ENCODE data around the gene ZSWIM5.
A peak's percentile ranks its signal among the peaks of the same experiment; 100 is the strongest.
"Not testable (repeated sequence)": the region's sequence is repeated elsewhere in the genome, so short reads cannot be mapped to it uniquely, and the experiment has no call there.

ZSWIM5 gene

GRCh38 chr1:45205011-45205909 is 1.1 kb downstream of the ZSWIM5 start:
- peak in 42 of 56 donors; percentile 4 to 64 (median 40) for DNase-seq

DNA sequence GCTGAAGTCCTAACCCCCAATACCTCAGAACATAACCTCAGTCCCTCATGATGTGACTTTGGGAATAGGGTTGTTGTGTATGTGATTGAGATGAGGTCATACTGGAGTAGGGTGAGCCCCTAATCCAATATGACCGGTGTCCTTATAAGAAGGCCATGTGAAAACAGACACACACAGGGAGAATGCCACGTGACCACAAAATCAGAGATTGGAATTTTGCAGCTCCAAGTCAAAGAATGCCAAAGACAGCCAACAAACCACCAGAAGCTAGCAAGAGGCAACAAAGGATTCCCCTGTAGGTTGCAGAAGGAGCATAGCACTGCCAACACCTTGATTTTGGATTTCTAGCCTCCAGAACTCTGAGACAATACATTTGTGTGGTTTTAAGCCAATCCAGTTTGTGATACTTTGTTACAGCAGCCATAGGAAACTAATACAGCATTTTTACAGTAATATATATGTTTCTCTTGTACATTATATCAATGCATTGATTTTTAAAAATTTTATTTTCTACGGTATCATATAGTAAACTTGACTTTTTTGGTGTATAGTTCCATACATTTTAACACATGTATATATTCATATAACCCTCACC is 5.4 kb downstream of the ZSWIM5 start:
- DNase-seq: no peak

- no peak for DNase-seq
Observed at GRCh38 chr1:45200435-45200834, 6.0 kb downstream of the ZSWIM5 start.

DNA sequence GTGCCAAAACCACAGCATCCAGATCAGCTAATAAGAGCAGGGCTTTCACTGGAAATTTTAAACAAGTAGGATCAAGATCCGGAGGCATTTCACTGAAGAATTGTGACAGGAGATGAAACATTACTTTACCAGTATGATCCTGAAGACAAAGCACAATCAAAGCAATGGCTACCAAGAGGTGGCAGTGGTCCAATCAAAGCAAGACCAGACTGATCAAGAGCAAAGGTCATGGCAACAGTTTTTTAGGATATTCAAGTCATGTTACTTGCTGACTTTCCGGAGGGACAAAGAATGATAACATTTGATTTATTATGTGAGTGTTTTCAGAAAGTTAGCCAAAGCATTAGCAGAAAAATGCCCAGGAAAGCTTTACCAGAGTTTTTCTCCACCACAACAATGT is 8.2 kb downstream of the ZSWIM5 start:
- no peak for DNase-seq

DNA sequence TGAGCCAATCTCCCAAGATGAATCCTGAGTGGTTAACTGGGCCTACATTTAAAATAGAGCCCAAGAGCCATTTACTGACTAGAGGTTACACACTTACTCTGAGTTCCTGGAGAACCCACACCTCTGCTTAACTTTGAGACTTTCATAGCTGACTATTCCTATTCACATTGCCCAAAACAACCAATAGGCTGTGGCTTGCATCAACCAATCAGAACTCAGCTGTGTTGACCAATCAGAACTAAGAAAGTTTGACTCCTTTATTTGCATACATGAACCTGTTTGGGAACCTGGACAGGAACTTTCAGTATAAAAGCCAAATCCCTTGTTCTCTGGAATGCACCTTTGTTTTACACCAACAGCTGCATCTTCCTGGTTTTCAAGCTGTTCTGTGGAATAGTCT is 9.5 kb downstream of the ZSWIM5 start:
- no peak for DNase-seq

DNA sequence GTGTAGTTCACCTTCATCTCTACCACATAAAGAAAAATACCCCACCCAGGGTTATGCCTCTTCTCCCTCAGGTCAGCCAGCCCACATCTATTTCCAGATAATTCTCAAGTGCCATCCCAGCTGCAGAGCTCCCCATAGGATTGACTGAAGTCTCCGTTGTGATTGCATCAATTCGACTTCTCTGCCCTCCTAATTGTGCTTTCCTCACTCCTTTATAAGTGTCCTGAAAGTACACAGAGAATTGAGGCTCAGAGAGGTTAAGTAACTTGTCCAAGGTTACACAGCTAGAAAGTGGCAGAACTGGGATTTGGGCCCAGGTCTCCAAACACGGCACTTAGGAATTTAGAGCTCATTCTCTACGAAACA is 15.0 kb downstream of the ZSWIM5 start:
- DNase-seq: no peak

DNA sequence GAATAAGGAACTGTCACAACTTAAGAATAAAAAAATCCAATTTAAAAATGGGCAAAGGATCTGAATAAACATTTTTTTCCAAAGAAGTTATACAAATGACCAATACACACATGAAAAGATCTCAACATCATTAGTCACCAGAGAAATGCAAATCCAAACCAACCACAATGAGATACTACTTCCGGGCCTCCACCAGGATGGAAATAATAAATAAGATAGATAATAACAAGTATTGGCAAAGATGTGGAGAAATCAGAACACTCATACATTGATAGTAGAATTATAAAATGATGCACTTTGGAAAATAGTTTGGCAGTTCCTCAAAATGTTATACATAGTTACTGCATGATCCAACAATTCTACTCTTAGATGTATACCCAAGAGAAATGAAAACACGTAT is 18.7 kb downstream of the ZSWIM5 start:
- DNase-seq: no peak

- DNase-seq: not testable (repeated sequence)
Observed at GRCh38 chr1:45179918-45180519, 26.4 kb downstream of the ZSWIM5 start.

DNA sequence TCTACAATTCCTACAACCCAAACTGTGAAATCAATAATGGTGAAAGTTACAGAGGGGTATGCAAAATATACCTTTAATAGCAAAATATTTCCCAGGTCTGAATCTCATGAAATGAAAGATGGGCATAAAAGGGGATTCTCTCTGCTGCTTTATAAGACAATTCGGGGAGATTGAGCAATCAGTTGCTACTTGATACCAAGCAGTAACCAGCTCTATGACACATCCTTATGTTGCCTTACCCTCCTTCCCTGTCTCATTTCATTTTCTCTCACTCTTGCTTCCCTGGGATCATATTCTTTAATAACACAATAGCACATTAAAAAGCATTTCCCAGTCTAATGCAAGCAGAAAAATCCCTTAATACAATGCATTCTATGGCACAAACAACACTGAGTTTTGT is 29.0 kb downstream of the ZSWIM5 start:
- DNase-seq: no peak

GRCh38 chr1:45172764-45173163 is 33.6 kb downstream of the ZSWIM5 start:
- DNase-seq: no peak

DNA sequence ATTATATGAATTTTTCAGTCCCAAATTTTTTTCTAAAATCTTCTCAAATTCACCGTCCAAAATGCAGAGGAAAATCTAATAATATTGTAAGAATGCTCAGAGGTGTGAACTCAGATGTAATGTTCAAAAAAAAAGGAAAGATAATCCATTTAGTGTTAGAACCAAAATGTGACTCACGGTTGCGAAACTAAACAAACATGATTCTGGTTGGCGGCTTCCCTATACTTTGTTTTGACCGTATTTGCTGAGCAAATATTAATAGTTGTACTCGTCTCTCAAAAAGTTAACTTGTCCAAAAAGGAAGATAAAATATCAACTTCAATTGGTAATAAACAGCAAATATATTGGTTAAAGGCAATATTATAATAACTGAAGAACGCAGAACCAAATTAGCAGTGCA is 34.4 kb downstream of the ZSWIM5 start:
- DNase-seq: no peak

- DNase-seq: no peak
Observed at GRCh38 chr1:45171575-45171974, 34.8 kb downstream of the ZSWIM5 start.

GRCh38 chr1:45170151-45170742 is 36.2 kb downstream of the ZSWIM5 start:
- DNase-seq: no peak

- DNase-seq: not testable (repeated sequence)
Observed at GRCh38 chr1:45167947-45168346, 38.5 kb downstream of the ZSWIM5 start.

GRCh38 chr1:45164307-45164706 is 42.1 kb downstream of the ZSWIM5 start:
- DNase-seq: not testable (repeated sequence)

- DNase-seq: not testable (repeated sequence)
Observed at GRCh38 chr1:45163111-45163510, 43.3 kb downstream of the ZSWIM5 start.

DNA sequence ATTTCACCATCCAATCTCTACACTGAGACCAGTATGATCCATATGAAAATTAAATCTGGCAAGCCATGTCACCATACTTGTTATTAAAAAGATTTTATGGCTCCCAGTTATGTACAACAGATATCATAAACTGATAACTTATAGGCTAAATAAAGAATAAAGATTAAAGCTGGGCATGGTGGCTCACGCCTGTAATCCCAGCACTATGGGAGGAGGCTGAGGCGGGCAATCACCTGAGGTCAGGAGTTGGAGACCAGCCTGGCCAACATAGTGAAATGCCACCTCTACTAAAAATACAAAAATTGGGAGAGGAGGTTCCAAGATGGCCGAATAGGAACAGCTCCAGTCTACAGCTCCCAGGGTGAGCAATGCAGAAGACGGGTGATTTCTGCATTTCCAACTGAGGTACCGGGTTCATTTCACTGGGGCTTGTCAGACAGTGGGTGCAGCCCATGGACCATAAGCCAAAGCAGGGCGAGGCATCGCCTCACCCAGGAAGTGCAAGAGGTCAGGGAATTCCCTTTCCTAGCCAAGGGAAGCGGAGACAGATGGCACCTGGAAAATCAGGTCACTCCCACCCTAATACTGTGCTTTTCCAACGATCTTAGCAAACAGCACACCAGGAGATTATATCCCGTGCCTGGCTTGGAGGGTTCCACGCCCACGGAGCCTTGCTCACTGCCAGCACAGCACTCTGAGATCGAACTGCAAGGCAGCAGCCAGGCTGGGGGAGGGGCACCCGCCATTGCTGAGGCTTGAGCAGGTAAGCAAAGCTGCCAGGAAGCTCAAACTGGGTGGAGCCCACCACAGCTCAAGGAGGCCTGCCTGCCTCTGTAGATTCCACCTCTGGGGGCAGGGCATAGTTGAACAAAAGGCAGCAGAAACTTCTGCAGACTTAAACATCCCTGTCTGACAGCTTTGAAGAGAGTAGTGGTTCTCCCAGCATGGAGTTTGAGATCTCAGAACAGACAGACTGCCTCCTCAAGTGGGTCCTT is 44.1 kb downstream of the ZSWIM5 start:
- not testable (repeated sequence) for DNase-seq

DNA sequence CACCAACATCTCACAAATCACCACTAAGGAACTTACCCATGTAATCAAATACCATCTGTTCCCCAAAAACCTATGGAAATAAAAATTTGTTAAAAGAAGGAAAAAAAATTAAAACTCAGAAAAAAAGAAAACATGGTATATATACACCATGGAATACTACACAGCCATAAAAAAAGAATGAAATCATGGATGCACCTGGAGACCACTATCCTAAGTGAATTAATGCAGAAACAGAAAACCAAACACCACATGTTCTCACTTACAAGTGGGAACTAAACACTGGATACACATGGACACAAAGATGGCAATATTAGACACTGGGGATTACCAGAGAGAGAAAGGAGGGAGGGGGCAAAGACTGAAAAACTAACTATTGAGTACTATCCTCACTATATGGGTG is 50.4 kb downstream of the ZSWIM5 start:
- no peak for DNase-seq

DNA sequence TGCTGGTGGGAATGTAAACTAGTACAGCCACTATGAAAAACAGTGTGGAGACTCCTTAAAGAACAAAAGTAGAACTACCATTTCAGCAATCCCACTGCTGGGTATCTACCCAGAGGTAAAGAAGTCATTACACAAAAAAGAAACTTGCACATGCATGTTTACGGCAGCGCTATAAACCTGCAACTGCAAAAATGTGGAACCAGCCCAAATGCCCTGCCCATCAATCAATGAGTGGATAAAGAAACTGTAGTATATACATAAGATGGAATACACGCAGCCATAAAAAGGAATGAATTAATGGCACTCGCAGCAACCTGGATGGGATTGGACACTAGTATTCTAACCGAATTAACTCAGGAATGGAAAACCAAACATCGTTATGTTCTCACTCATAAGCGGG is 51.0 kb downstream of the ZSWIM5 start:
- DNase-seq: no peak

- no peak for DNase-seq
Observed at GRCh38 chr1:45152126-45152525, 54.3 kb downstream of the ZSWIM5 start.

All from nucleus accumbens (tissue), 56 donors.